Hepatocyte (in vitro differentiated cells): ENCODE data around the gene RNF213.
"Not testable (repeated sequence)": the region's sequence is repeated elsewhere in the genome, so short reads cannot be mapped to it uniquely, and the experiment has no call there.

ENCODE experiments used
- CTCF ChIP-seq: fragments of 200-600 bp; sonication (generic); IDR thresholded peaks from 2 replicates; pipeline ENCODE4 v1.5.1; 2016; ENCODE audit warnings: antibody characterized with exemption, mild to moderate bottlenecking; ENCODE audit not compliant: poor library complexity
- EZH2 ChIP-seq: fragments of 200-600 bp; sonication (generic); IDR thresholded peaks from 2 replicates; pipeline ENCODE4 v1.6.1; 2016; ENCODE audit warnings: antibody characterized with exemption, mild to moderate bottlenecking, borderline replicate concordance
- EZH2phosphoT487 ChIP-seq: fragments of 200-600 bp; sonication (generic); IDR thresholded peaks from one replicate; pipeline ENCODE4 v1.6.1; 2018; ENCODE audit warnings: antibody characterized with exemption, mild to moderate bottlenecking, low read depth, moderate library complexity; ENCODE audit not compliant: unreplicated experiment, severe bottlenecking

DNA sequence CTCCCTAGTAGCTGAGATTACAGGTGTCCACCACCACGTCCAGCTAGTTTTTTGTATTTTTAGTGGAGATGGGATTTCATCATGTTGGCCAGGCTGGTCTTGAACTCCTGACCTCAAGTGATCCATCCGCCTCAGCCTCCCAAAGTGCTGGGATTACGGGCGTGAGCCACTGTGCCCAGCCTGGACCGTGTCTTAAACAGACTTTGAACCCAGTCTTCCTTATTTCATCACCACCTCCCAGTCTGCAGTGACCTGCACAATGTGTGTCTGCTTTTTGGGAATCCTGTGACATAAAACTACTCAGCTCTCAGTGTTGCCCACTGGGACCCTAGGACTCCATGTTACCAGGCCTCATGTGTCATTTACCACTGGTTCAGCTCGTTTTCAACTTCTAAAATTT lies 70.3 kb downstream of the RNF213 start:
- TF ChIP-seq CTCF, EZH2, EZH2phosphoT487: not testable (repeated sequence)
